ENCODE results near the gene CITED4. TPM values are rescaled to one million over a fixed set of nuclear protein-coding genes. Genes with fewer than 3 reads are reported as not detected.

CITED4 gene
- total and polyA plus RNA-seq, 4 donors = 0.89 to 12.1 (median 7.1) TPM

GRCh38 chr1:40838980-40839942, 22.9 kb downstream of the CITED4 start:
- peaks cover 40% of the 10 kb centered on the region for H3K36me3 ChIP-seq (ENCODE audit: control insufficient read depth, insufficient read depth, low read length)
- no peak overlapping the region for H3K27ac ChIP-seq (ENCODE audit: low read depth, low read length)
- WGBS (ENCODE audit: insufficient coverage) = 89% methylated on average over 11 of the region's 15 CpGs

GRCh38 chr1:40838045-40838979, 23.9 kb downstream of the CITED4 start:
- Histone ChIP-seq H3K36me3 (ENCODE audit: control insufficient read depth, insufficient read depth, low read length) (peaks cover 44% of the 10 kb centered on the region), H3K4me3 (ENCODE audit: low read depth, low read length) (no peak overlapping the region), H3K27ac (ENCODE audit: low read depth, low read length) (no peak overlapping the region), H3K4me1 (ENCODE audit: control insufficient read depth, insufficient read depth, low read length) (no peaks in the 10 kb centered on the region), H3K27me3 (ENCODE audit: control insufficient read depth, insufficient read depth, low read length) (no peaks in the 10 kb centered on the region), H3K9me3 (ENCODE audit: control insufficient read depth, insufficient read depth, low read length) (no peaks in the 10 kb centered on the region)
- WGBS (ENCODE audit: insufficient coverage) = 61% methylated on average over 58 of the region's 60 CpGs
- no peak for DNase-seq (ENCODE audit: low read depth in 4 of 6, low spot score in 6 of 6)

More at GRCh38 chr1:40838980-40839942, 22.9 kb downstream of the CITED4 start:
- no peak for DNase-seq (ENCODE audit: low read depth in 4 of 6, low spot score in 6 of 6)
- no peaks in the 10 kb centered on the region for H3K9me3 ChIP-seq (ENCODE audit: control insufficient read depth, insufficient read depth, low read length)
- no peaks in the 10 kb centered on the region for H3K4me1 ChIP-seq (ENCODE audit: control insufficient read depth, insufficient read depth, low read length)
- H3K27me3 ChIP-seq (ENCODE audit: control insufficient read depth, insufficient read depth, low read length) = no peaks in the 10 kb centered on the region
- H3K4me3 ChIP-seq (ENCODE audit: low read depth, low read length) = no peak overlapping the region

- no peaks in the 10 kb centered on the region for H3K9me3 ChIP-seq (ENCODE audit: control insufficient read depth, insufficient read depth, low read length)
- H3K36me3 ChIP-seq (ENCODE audit: control insufficient read depth, insufficient read depth, low read length) = peaks cover 44% of the 10 kb centered on the region
- no peaks in the 10 kb centered on the region for H3K4me1 ChIP-seq (ENCODE audit: control insufficient read depth, insufficient read depth, low read length)
- DNase-seq (ENCODE audit: low read depth in 4 of 6, low spot score in 6 of 6) = no peak
- WGBS (ENCODE audit: insufficient coverage) = 69% methylated on average over 23 of the region's 24 CpGs
- no peak overlapping the region for H3K4me3 ChIP-seq (ENCODE audit: low read depth, low read length)
- no peaks in the 10 kb centered on the region for H3K27me3 ChIP-seq (ENCODE audit: control insufficient read depth, insufficient read depth, low read length)
- H3K27ac ChIP-seq (ENCODE audit: low read depth, low read length) = no peak overlapping the region
These were observed 24.6 kb downstream of the CITED4 start for GRCh38 chr1:40837601-40838000.

GRCh38 chr1:40836283-40836682, 25.9 kb downstream of the CITED4 start:
- Histone ChIP-seq H3K27me3 (ENCODE audit: control insufficient read depth, insufficient read depth, low read length) (no peaks in the 10 kb centered on the region), H3K4me1 (ENCODE audit: control insufficient read depth, insufficient read depth, low read length) (no peaks in the 10 kb centered on the region), H3K36me3 (ENCODE audit: control insufficient read depth, insufficient read depth, low read length) (peaks cover 46% of the 10 kb centered on the region), H3K4me3 (ENCODE audit: low read depth, low read length) (no peak overlapping the region), H3K9me3 (ENCODE audit: control insufficient read depth, insufficient read depth, low read length) (no peaks in the 10 kb centered on the region), H3K27ac (ENCODE audit: low read depth, low read length) (no peak overlapping the region)
- DNase-seq (ENCODE audit: low read depth in 4 of 6, low spot score in 6 of 6) = no peak
- WGBS (ENCODE audit: insufficient coverage) = 92% methylated on average over 4 of the region's 4 CpGs

- Histone ChIP-seq H3K4me1 (ENCODE audit: control insufficient read depth, insufficient read depth, low read length) (no peaks in the 10 kb centered on the region), H3K4me3 (ENCODE audit: low read depth, low read length) (no peak overlapping the region), H3K27ac (ENCODE audit: low read depth, low read length) (no peak overlapping the region), H3K36me3 (ENCODE audit: control insufficient read depth, insufficient read depth, low read length) (peaks cover 54% of the 10 kb centered on the region), H3K9me3 (ENCODE audit: control insufficient read depth, insufficient read depth, low read length) (no peaks in the 10 kb centered on the region), H3K27me3 (ENCODE audit: control insufficient read depth, insufficient read depth, low read length) (no peaks in the 10 kb centered on the region)
- WGBS (ENCODE audit: insufficient coverage) = 81% methylated on average over 11 of the region's 11 CpGs
- DNase-seq (ENCODE audit: low read depth in 4 of 6, low spot score in 6 of 6) = no peak
These were observed 27.1 kb downstream of the CITED4 start for GRCh38 chr1:40834968-40835545.

- no peak overlapping the region for H3K27ac ChIP-seq (ENCODE audit: low read depth, low read length)
- 86% methylated on average over 1 of the region's 1 CpG for WGBS (ENCODE audit: insufficient coverage)
- no peaks in the 10 kb centered on the region for H3K9me3 ChIP-seq (ENCODE audit: control insufficient read depth, insufficient read depth, low read length)
- H3K4me1 ChIP-seq (ENCODE audit: control insufficient read depth, insufficient read depth, low read length) = no peaks in the 10 kb centered on the region
- no peaks in the 10 kb centered on the region for H3K27me3 ChIP-seq (ENCODE audit: control insufficient read depth, insufficient read depth, low read length)
- H3K4me3 ChIP-seq (ENCODE audit: low read depth, low read length) = no peak overlapping the region
- H3K36me3 ChIP-seq (ENCODE audit: control insufficient read depth, insufficient read depth, low read length) = peaks cover 43% of the 10 kb centered on the region
- no peak for DNase-seq (ENCODE audit: low read depth in 4 of 6, low spot score in 6 of 6)
These were observed 28.2 kb downstream of the CITED4 start for GRCh38 chr1:40833979-40834378.

GRCh38 chr1:40831001-40831732, 31.0 kb downstream of the CITED4 start:
- H3K4me1 ChIP-seq (ENCODE audit: control insufficient read depth, insufficient read depth, low read length) = peaks cover 6% of the 10 kb centered on the region
- no peaks in the 10 kb centered on the region for H3K27me3 ChIP-seq (ENCODE audit: control insufficient read depth, insufficient read depth, low read length)
- H3K36me3 ChIP-seq (ENCODE audit: control insufficient read depth, insufficient read depth, low read length) = peaks cover 32% of the 10 kb centered on the region
- H3K27ac ChIP-seq (ENCODE audit: low read depth, low read length) = no peak overlapping the region
- no peak overlapping the region for H3K4me3 ChIP-seq (ENCODE audit: low read depth, low read length)
- no peaks in the 10 kb centered on the region for H3K9me3 ChIP-seq (ENCODE audit: control insufficient read depth, insufficient read depth, low read length)
- WGBS (ENCODE audit: insufficient coverage) = 88% methylated on average over 14 of the region's 22 CpGs
- no peak for DNase-seq (ENCODE audit: low read depth in 4 of 6, low spot score in 6 of 6)

GRCh38 chr1:40830419-40830943, 31.7 kb downstream of the CITED4 start:
- Histone ChIP-seq H3K4me3 (ENCODE audit: low read depth, low read length) (no peak overlapping the region), H3K9me3 (ENCODE audit: control insufficient read depth, insufficient read depth, low read length) (no peaks in the 10 kb centered on the region), H3K27ac (ENCODE audit: low read depth, low read length) (no peak overlapping the region), H3K4me1 (ENCODE audit: control insufficient read depth, insufficient read depth, low read length) (peaks cover 13% of the 10 kb centered on the region), H3K27me3 (ENCODE audit: control insufficient read depth, insufficient read depth, low read length) (no peaks in the 10 kb centered on the region), H3K36me3 (ENCODE audit: control insufficient read depth, insufficient read depth, low read length) (peaks cover 29% of the 10 kb centered on the region)
- DNase-seq (ENCODE audit: low read depth in 4 of 6, low spot score in 6 of 6) = no peak
- WGBS (ENCODE audit: insufficient coverage) = 78% methylated on average over 7 of the region's 13 CpGs
